ENCODE measurements around the gene MAST4.

MAST4 gene

DNA sequence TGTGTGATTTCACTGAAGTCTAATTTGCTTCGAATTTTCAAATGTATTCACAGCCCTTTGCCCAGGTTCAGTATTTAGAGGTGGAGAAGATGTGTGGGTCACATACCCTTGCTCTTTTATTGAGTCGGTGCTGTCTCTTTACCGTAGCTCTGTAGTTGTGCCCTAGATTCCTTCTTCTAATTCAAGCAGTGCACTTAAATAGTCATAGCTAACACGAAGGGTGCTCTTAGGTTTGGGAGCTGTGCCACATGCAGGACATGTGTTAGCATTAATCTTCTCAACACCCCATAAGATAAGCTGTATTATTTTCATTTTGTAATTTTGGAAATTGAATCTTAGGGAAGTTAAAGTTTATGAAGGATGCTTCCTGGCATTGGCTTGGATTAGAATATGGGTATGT lies 293.3 kb downstream of the MAST4 start:
- no peak overlapping the region for H3K4me2 ChIP-seq (ENCODE audit: low read length)
- no peaks in the 10 kb centered on the region for H3K9me3 ChIP-seq (replicated peaks; ENCODE audit: low read length)
- H3K9ac ChIP-seq (ENCODE audit: low read depth, low read length) = no peak overlapping the region
- H3K36me3 ChIP-seq (ENCODE audit: insufficient read depth, low read length) = no peaks in the 10 kb centered on the region
- no peaks in the 10 kb centered on the region for H3K4me1 ChIP-seq (ENCODE audit: control insufficient read depth, insufficient read depth, low read length)
- H3K27me3 ChIP-seq (ENCODE audit: control insufficient read depth, insufficient read depth, low read length) = no peaks in the 10 kb centered on the region
- H3K4me3 ChIP-seq (ENCODE audit: low read length) = no peak overlapping the region

DNA sequence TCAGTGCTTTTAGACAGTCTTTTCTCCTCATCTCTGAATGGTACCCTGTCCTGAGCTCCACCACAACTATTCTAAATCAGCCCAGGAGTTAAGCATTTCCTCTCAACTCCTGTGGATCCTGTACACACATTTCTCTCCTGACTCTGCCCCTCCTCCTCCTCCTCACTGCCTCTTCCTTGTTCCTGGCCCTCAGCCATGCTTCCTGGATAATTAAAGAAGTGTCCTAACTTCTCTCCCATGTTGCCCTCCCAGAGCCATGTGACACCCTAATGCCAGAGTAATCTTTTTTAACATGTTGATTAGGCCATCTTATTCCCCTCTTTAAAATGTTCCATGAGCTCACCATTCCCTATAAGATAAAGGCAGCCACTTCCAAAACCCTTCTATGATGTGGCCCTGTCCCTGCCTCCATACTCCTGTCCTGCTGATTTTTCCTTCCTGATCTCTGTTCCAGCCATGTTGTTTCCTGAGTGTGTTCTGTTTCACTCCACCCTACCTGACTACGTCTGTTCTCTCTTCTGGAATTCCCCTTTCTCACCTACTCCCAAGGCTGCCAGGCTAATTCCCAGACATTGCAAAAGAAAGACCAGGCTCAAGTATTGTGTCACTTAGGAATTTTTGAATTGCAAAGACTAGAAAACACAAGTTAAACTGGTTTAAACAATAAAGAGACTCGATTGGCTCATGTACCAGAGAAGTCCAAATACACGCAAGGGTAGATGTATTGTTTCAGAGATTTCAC lies 295.2 kb downstream of the MAST4 start:
- Histone ChIP-seq H3K9me3 (replicated peaks; ENCODE audit: low read length) (no peaks in the 10 kb centered on the region), H3K4me1 (ENCODE audit: control insufficient read depth, insufficient read depth, low read length) (no peaks in the 10 kb centered on the region), H3K36me3 (ENCODE audit: insufficient read depth, low read length) (no peaks in the 10 kb centered on the region), H3K27me3 (ENCODE audit: control insufficient read depth, insufficient read depth, low read length) (no peaks in the 10 kb centered on the region), H3K9ac (ENCODE audit: low read depth, low read length) (no peak overlapping the region), H3K4me2 (ENCODE audit: low read length) (no peak overlapping the region), H3K4me3 (ENCODE audit: low read length) (no peak overlapping the region)

DNA sequence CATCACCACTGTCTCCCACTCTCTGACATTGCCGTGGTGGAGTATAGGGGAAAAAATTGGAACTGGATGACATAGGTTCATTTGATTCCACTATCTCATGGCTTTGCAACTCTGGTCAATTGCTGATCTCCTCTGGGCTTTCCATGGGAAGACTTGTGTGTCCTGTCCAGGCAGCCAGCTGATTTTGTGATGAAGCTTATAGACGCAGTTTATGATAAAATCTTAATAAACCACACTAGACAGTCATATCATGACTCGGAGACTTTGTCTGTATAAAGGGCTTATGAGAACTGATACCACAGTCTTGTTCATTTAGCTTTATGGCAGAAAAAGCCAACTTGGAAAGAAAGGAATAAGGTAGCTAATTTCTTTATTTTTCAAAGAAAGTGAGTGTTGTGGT lies 296.5 kb downstream of the MAST4 start:
- Histone ChIP-seq H3K9ac (ENCODE audit: low read depth, low read length) (no peak overlapping the region), H3K4me2 (ENCODE audit: low read length) (no peak overlapping the region), H3K9me3 (replicated peaks; ENCODE audit: low read length) (no peaks in the 10 kb centered on the region), H3K4me1 (ENCODE audit: control insufficient read depth, insufficient read depth, low read length) (no peaks in the 10 kb centered on the region), H3K4me3 (ENCODE audit: low read length) (no peak overlapping the region), H3K36me3 (ENCODE audit: insufficient read depth, low read length) (no peaks in the 10 kb centered on the region), H3K27me3 (ENCODE audit: control insufficient read depth, insufficient read depth, low read length) (no peaks in the 10 kb centered on the region)

DNA sequence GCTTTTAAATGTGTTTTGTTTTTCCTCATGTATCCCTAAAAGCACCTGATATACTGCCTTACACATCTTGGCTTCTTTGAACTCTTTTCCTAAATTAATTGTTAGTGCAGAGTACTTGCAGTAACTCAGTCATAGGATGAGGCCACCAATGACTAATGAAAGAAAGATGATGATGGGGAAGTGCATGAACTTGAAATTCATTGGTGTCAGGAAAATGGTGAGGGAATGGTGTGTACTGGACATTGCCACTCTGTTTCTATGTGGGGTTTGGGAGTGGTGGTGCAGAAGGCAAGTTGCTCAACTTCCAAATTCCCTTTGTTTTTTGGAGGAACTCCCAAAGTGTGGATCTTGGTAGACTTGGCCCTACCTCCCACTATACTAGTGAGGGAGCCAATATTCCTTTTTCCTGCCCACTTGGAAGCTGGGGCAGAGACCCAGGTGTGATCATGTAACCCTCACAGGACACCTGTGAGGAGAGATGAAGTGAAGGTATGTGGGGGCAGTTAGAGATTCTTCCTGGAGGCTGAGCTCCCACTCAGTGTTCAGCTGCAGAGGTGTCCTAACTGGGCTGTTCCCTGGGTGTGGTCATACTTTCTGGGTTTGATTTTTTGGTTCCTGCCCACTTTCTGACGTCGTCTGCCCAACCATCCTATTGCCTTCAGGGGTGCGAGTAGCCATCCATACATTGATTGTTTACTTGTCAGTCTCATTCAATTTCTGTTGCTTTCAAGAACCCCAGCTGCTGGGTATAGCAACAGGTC lies 298.5 kb downstream of the MAST4 start:
- Histone ChIP-seq H3K4me1 (ENCODE audit: control insufficient read depth, insufficient read depth, low read length) (no peaks in the 10 kb centered on the region), H3K36me3 (ENCODE audit: insufficient read depth, low read length) (no peaks in the 10 kb centered on the region), H3K4me3 (ENCODE audit: low read length) (no peak overlapping the region)

DNA sequence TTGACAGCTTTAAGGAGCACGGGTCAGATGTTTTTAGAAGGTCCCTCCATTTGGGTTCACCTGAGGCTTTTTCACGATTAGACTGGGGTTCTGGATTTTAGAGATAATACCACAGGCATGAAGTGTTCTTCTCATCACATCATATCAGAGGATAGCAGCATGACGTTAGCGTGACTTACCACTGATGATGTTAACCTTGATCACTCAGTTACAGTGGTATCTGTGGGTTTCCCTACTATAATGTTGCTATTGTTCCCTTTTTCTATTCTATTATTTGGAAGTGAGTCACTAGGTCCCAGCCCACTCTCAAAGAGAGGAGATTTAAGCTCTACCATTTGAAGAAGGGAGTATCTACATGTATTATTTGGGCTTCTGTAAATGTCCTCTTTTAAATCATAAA lies 300.0 kb downstream of the MAST4 start:
- no peaks in the 10 kb centered on the region for H3K4me1 ChIP-seq (ENCODE audit: control insufficient read depth, insufficient read depth, low read length)
- H3K4me2 ChIP-seq (ENCODE audit: low read length) = no peak overlapping the region
- no peak overlapping the region for H3K9ac ChIP-seq (ENCODE audit: low read depth, low read length)
- H3K4me3 ChIP-seq (ENCODE audit: low read length) = no peak overlapping the region
- H3K27me3 ChIP-seq (ENCODE audit: control insufficient read depth, insufficient read depth, low read length) = no peaks in the 10 kb centered on the region
- H3K9me3 ChIP-seq (replicated peaks; ENCODE audit: low read length) = no peaks in the 10 kb centered on the region
- H3K36me3 ChIP-seq (ENCODE audit: insufficient read depth, low read length) = no peaks in the 10 kb centered on the region

More for the DNA sequence above, 298.5 kb downstream of the MAST4 start:
- no peaks in the 10 kb centered on the region for H3K9me3 ChIP-seq (replicated peaks; ENCODE audit: low read length)
- H3K27me3 ChIP-seq (ENCODE audit: control insufficient read depth, insufficient read depth, low read length) = no peaks in the 10 kb centered on the region
- no peak overlapping the region for H3K4me2 ChIP-seq (ENCODE audit: low read length)
- no peak overlapping the region for H3K9ac ChIP-seq (ENCODE audit: low read depth, low read length)

DNA sequence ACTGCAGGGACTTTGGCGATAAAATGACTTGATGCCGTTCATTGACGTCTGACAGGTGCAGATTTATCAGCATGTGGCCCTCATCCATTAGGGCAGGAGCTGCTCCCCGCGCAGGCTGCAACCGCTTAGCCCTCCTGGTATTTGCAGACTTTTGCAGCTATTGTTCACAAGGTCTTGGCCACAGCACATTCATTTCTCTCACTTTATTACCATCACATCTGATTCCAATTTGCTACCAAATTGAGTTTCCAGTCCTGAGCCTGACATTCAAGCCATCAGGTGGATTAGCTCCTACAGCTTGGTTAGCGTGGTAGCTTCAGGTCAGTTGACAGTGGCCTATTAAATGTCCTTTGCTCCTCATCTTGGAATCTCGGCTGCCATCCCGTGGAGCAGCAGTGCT lies 301.2 kb downstream of the MAST4 start:
- Histone ChIP-seq H3K4me2 (ENCODE audit: low read length) (no peak overlapping the region), H3K9me3 (replicated peaks; ENCODE audit: low read length) (no peaks in the 10 kb centered on the region), H3K36me3 (ENCODE audit: insufficient read depth, low read length) (no peaks in the 10 kb centered on the region), H3K27me3 (ENCODE audit: control insufficient read depth, insufficient read depth, low read length) (no peaks in the 10 kb centered on the region), H3K4me3 (ENCODE audit: low read length) (no peak overlapping the region), H3K9ac (ENCODE audit: low read depth, low read length) (no peak overlapping the region), H3K4me1 (ENCODE audit: control insufficient read depth, insufficient read depth, low read length) (no peaks in the 10 kb centered on the region)

DNA sequence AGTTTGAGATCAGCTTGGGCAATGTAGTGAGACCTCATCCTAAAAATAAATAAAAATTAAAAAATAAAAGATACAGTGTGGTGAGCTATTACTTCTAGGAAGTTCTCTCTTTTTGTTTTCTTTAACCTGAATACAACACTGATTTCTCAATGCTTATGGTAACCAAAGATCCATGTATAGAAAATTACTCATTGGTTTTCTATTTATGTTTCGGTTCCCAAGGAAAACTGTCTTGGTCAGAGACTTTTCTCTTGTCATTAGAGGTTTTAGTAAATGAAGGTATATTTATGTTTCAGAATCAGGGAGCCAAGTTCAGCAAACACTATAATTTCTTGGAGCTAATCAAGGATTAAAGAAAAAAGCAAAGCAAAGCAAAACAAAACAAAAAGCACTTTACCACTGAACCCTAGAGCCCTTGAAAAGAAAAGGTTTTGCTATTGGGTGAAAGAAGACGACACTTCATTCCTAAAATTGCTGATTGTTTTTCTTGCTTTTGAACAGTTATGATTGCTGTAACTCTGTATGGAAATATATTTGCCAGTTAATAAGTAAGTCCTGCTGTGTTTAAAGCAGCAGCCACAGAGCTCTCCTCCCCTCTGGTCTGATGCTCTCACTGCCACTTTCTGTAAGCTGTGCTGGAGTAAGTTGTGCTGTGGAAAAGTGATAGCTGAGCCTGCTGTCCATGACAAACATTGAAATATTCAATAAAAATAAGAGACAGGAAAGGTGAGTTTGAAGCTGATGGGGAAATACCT lies 302.2 kb downstream of the MAST4 start:
- no peak overlapping the region for H3K4me3 ChIP-seq (ENCODE audit: low read length)
- no peaks in the 10 kb centered on the region for H3K4me1 ChIP-seq (ENCODE audit: control insufficient read depth, insufficient read depth, low read length)
- no peak overlapping the region for H3K9ac ChIP-seq (ENCODE audit: low read depth, low read length)
- H3K4me2 ChIP-seq (ENCODE audit: low read length) = no peak overlapping the region
- H3K36me3 ChIP-seq (ENCODE audit: insufficient read depth, low read length) = no peaks in the 10 kb centered on the region
- no peaks in the 10 kb centered on the region for H3K27me3 ChIP-seq (ENCODE audit: control insufficient read depth, insufficient read depth, low read length)
- H3K9me3 ChIP-seq (replicated peaks; ENCODE audit: low read length) = no peaks in the 10 kb centered on the region

DNA sequence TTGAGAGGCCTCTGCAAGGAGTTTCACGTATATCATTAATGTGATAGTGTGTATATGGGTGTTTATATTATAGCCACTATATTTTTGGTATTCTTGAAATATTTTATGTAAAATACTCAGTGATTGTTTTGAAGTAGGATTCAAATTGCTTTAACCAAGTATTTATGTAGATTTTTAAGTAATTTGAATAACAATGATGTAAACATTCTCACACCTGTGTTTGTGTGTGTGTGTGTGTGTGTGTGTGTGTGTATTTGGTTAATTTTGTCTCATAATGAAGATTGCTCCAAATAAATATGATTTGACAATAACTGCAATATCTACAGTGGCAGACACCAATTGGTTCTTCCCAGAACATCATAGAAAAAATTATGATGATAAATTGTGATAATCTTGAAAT lies 307.0 kb downstream of the MAST4 start:
- Histone ChIP-seq H3K4me1 (ENCODE audit: control insufficient read depth, insufficient read depth, low read length) (no peaks in the 10 kb centered on the region), H3K4me3 (ENCODE audit: low read length) (no peak overlapping the region), H3K9ac (ENCODE audit: low read depth, low read length) (no peak overlapping the region), H3K27me3 (ENCODE audit: control insufficient read depth, insufficient read depth, low read length) (no peaks in the 10 kb centered on the region), H3K36me3 (ENCODE audit: insufficient read depth, low read length) (no peaks in the 10 kb centered on the region), H3K4me2 (ENCODE audit: low read length) (no peak overlapping the region), H3K9me3 (replicated peaks; ENCODE audit: low read length) (no peaks in the 10 kb centered on the region)

DNA sequence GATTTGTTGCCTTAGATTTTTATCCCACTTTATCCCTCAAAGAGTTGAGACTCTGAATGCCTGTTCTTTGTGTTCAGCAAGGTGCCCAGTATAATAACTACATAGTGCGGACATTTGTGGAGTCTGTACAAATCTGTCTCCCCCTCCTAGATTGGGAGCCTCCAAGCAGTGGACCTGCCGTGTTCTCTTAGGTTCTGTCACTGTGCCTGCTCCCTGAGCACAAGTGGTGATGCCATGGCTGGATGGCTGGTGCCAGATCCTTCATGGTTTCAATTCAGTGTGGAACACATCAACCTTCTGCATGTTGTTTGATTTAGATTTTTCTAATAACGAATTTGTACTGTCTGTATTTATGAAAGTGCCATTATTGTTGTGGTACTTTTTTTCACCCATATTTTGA lies 307.5 kb downstream of the MAST4 start:
- Histone ChIP-seq H3K9me3 (replicated peaks; ENCODE audit: low read length) (no peaks in the 10 kb centered on the region), H3K36me3 (ENCODE audit: insufficient read depth, low read length) (no peaks in the 10 kb centered on the region), H3K9ac (ENCODE audit: low read depth, low read length) (no peak overlapping the region), H3K4me3 (ENCODE audit: low read length) (no peak overlapping the region), H3K4me2 (ENCODE audit: low read length) (no peak overlapping the region), H3K27me3 (ENCODE audit: control insufficient read depth, insufficient read depth, low read length) (no peaks in the 10 kb centered on the region), H3K4me1 (ENCODE audit: control insufficient read depth, insufficient read depth, low read length) (no peaks in the 10 kb centered on the region)

DNA sequence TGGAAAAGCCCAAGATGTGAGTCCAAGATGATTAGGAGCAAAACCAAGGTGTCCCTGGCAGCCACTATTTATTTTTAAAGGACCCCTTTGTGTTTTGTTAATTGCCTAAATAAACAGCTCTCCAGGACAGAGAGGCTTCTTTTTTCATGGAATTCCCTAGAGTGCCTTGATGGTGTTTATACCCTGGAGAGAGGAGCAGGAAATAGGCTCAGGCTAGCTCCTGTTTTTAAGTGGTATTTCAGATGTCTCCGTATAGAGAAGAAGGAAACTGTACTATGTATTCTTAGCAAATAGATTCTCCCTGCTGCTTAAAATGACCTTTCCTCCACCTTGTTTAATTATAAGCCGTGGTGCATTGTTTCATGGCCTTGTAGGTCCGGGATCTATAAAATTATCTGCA lies 308.0 kb downstream of the MAST4 start:
- Histone ChIP-seq H3K9me3 (replicated peaks; ENCODE audit: low read length) (no peaks in the 10 kb centered on the region), H3K27me3 (ENCODE audit: control insufficient read depth, insufficient read depth, low read length) (no peaks in the 10 kb centered on the region), H3K4me2 (ENCODE audit: low read length) (no peak overlapping the region), H3K4me1 (ENCODE audit: control insufficient read depth, insufficient read depth, low read length) (no peaks in the 10 kb centered on the region), H3K4me3 (ENCODE audit: low read length) (no peak overlapping the region), H3K9ac (ENCODE audit: low read depth, low read length) (no peak overlapping the region), H3K36me3 (ENCODE audit: insufficient read depth, low read length) (no peaks in the 10 kb centered on the region)

DNA sequence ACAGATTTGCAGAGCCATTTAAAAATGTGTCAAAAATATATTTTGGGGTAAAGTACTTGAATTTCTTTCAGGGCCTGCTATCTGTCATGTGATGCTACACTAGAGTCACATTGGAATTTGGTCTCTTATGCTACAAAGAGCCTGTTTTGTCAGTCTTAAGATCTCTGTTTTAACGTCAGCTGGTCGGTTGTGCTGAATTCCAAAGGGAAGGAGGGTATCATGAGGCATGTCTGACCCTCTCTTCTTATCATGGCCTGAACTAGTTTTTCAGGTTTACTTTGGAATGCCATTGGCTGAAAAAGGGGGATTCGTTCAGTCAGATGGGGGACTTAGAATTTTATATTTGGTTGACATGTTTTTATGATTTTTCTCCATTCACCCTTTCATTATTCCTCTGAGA lies 309.8 kb downstream of the MAST4 start:
- no peaks in the 10 kb centered on the region for H3K9me3 ChIP-seq (replicated peaks; ENCODE audit: low read length)
- no peaks in the 10 kb centered on the region for H3K36me3 ChIP-seq (ENCODE audit: insufficient read depth, low read length)
- no peak overlapping the region for H3K4me3 ChIP-seq (ENCODE audit: low read length)
- no peak overlapping the region for H3K9ac ChIP-seq (ENCODE audit: low read depth, low read length)
- no peak overlapping the region for H3K4me2 ChIP-seq (ENCODE audit: low read length)
- no peaks in the 10 kb centered on the region for H3K27me3 ChIP-seq (ENCODE audit: control insufficient read depth, insufficient read depth, low read length)
- H3K4me1 ChIP-seq (ENCODE audit: control insufficient read depth, insufficient read depth, low read length) = no peaks in the 10 kb centered on the region
